Fibroblast of lung (primary cell): ENCODE measurements around the gene SLC26A8.

ENCODE experiments used
- EZH2 ChIP-seq: IDR thresholded peaks from 2 replicates; pipeline ENCODE4 v1.5.1; 2012; ENCODE audit warnings: low read length, control low read depth, mild to moderate bottlenecking; ENCODE audit errors: missing control alignments
- TF ChIP-seq, protein P1 (sequence below), 2 donors: IDR thresholded peaks in 1 of 2; conservative IDR thresholded peaks in 1 of 2; 1 replicate in 1 of 2; 2 replicates in 1 of 2; pipeline ENCODE4 v1.5.1; 2011 to 2012; ENCODE audit warnings: low read length in 2 of 2, control low read depth in 1 of 2, inconsistent platforms in 1 of 2, low read depth in 1 of 2, mild to moderate bottlenecking in 1 of 2

DNA sequence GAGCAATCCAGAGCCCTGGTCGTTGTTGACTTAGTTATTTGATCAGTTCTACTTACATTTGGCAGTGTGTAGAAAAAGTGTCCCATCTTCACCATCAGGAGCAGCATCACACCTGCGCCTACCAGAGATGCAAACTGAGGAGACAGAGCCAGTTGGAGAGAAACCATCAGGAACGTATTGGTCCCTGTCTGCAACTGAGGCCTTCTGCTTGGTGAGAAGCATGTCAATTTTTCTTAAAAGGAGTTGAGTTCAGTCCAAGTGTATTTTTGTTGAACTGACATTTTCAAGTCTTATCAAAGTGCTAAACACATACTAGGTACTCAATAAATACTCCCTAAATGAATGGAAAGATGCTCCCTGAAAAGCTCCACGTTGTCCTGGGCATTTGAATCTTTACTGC, 55.6 kb downstream of the SLC26A8 start:
- TF ChIP-seq, protein P1, sequence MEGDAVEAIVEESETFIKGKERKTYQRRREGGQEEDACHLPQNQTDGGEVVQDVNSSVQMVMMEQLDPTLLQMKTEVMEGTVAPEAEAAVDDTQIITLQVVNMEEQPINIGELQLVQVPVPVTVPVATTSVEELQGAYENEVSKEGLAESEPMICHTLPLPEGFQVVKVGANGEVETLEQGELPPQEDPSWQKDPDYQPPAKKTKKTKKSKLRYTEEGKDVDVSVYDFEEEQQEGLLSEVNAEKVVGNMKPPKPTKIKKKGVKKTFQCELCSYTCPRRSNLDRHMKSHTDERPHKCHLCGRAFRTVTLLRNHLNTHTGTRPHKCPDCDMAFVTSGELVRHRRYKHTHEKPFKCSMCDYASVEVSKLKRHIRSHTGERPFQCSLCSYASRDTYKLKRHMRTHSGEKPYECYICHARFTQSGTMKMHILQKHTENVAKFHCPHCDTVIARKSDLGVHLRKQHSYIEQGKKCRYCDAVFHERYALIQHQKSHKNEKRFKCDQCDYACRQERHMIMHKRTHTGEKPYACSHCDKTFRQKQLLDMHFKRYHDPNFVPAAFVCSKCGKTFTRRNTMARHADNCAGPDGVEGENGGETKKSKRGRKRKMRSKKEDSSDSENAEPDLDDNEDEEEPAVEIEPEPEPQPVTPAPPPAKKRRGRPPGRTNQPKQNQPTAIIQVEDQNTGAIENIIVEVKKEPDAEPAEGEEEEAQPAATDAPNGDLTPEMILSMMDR (conservative IDR thresholded peaks at IDR 0.05 in 1 of 2, IDR thresholded peaks at IDR 0.05 in 1 of 2; ENCODE audit: low read depth in 1 of 2, low read length in 2 of 2), result no peak
- no peak for TF ChIP-seq EZH2
